NCI-H226 (cell line): ENCODE measurements around the gene ATRNL1.
"Not testable (repeated sequence)": the region's sequence is repeated elsewhere in the genome, so short reads cannot be mapped to it uniquely, and the experiment has no call there.

Source experiments
- DNase-seq: peaks from one replicate; pipeline ENCODE4 v3.0.0-alpha.2; 2015

The ATRNL1 gene

GRCh38 chr10:115436999-115437398 is 343.8 kb downstream of the ATRNL1 start:
- DNase-seq: no peak

GRCh38 chr10:115441907-115442545 is 348.9 kb downstream of the ATRNL1 start:
- no peak for DNase-seq

GRCh38 chr10:115456812-115457211 is 363.6 kb downstream of the ATRNL1 start:
- no peak for DNase-seq

- no peak for DNase-seq
Measured at GRCh38 chr10:115483294-115483693, 390.1 kb downstream of the ATRNL1 start.

- DNase-seq: no peak
Measured at GRCh38 chr10:115491526-115492140, 398.5 kb downstream of the ATRNL1 start.

GRCh38 chr10:115503546-115503945 is 410.4 kb downstream of the ATRNL1 start:
- DNase-seq: no peak

GRCh38 chr10:115514895-115515294 is 421.7 kb downstream of the ATRNL1 start:
- DNase-seq: no peak

- no peak for DNase-seq
Measured at GRCh38 chr10:115525141-115525540, 432.0 kb downstream of the ATRNL1 start.

GRCh38 chr10:115527682-115528081 is 434.5 kb downstream of the ATRNL1 start:
- not testable (repeated sequence) for DNase-seq

GRCh38 chr10:115536401-115536800 is 443.2 kb downstream of the ATRNL1 start:
- DNase-seq: not testable (repeated sequence)

GRCh38 chr10:115539142-115539762 is 446.1 kb downstream of the ATRNL1 start:
- no peak for DNase-seq

- no peak for DNase-seq
Measured at GRCh38 chr10:115555887-115556402, 462.8 kb downstream of the ATRNL1 start.

- no peak for DNase-seq
Measured at GRCh38 chr10:115558252-115558651, 465.1 kb downstream of the ATRNL1 start.

GRCh38 chr10:115566867-115567266 is 473.7 kb downstream of the ATRNL1 start:
- DNase-seq: no peak

GRCh38 chr10:115572740-115573455 is 479.7 kb downstream of the ATRNL1 start:
- no peak for DNase-seq

- DNase-seq: no peak
Measured at GRCh38 chr10:115580239-115580638, 487.1 kb downstream of the ATRNL1 start.

GRCh38 chr10:115593060-115593459 is 499.9 kb downstream of the ATRNL1 start:
- no peak for DNase-seq

- no peak for DNase-seq
Measured at GRCh38 chr10:115604627-115605026, 511.5 kb downstream of the ATRNL1 start.

GRCh38 chr10:115606086-115606485 is 512.9 kb downstream of the ATRNL1 start:
- no peak for DNase-seq

GRCh38 chr10:115606741-115607140 is 513.6 kb downstream of the ATRNL1 start:
- no peak for DNase-seq

- DNase-seq: peak; percentile 40
Measured at GRCh38 chr10:115624448-115624847, 531.3 kb downstream of the ATRNL1 start.

GRCh38 chr10:115628616-115629015 is 535.5 kb downstream of the ATRNL1 start:
- no peak for DNase-seq

GRCh38 chr10:115638246-115638645 is 545.1 kb downstream of the ATRNL1 start:
- DNase-seq: no peak
